Mucosa of stomach (tissue), 1 donor: ENCODE results near the gene SEMA3D.

ENCODE experiments used
- H3K27me3 ChIP-seq: one replicate; pipeline ENCODE4 v1.7.0; 2013; ENCODE audit warnings: mild to moderate bottlenecking, low read length; ENCODE audit not compliant: control insufficient read depth, insufficient read depth
- H3K36me3 ChIP-seq: one replicate; pipeline ENCODE4 v1.7.0; 2013; ENCODE audit warnings: low read length; ENCODE audit not compliant: control insufficient read depth, insufficient read depth
- H3K4me1 ChIP-seq: one replicate; pipeline ENCODE4 v1.7.0; 2013; ENCODE audit warnings: mild to moderate bottlenecking, low read length; ENCODE audit not compliant: control insufficient read depth, insufficient read depth
- H3K4me3 ChIP-seq: one replicate; pipeline ENCODE4 v1.7.0; 2013; ENCODE audit warnings: low read length
- H3K9ac ChIP-seq: one replicate; pipeline ENCODE4 v1.7.0; 2013; ENCODE audit warnings: mild to moderate bottlenecking, low read length, moderate library complexity
- H3K9me3 ChIP-seq: one replicate; pipeline ENCODE4 v1.7.0; 2013; ENCODE audit warnings: mild to moderate bottlenecking, low read length, moderate library complexity; ENCODE audit not compliant: control insufficient read depth
- donor health status: Pancreatic carcinoma.

The SEMA3D gene

GRCh38 chr7:85046534-85046933 is 140.3 kb downstream of the SEMA3D start:
- H3K4me3 ChIP-seq: no peak overlapping the region
- no peaks in the 10 kb centered on the region for H3K9me3 ChIP-seq
- no peaks in the 10 kb centered on the region for H3K36me3 ChIP-seq
- no peaks in the 10 kb centered on the region for H3K4me1 ChIP-seq
- no peaks in the 10 kb centered on the region for H3K27me3 ChIP-seq
- H3K9ac ChIP-seq: no peak overlapping the region

DNA sequence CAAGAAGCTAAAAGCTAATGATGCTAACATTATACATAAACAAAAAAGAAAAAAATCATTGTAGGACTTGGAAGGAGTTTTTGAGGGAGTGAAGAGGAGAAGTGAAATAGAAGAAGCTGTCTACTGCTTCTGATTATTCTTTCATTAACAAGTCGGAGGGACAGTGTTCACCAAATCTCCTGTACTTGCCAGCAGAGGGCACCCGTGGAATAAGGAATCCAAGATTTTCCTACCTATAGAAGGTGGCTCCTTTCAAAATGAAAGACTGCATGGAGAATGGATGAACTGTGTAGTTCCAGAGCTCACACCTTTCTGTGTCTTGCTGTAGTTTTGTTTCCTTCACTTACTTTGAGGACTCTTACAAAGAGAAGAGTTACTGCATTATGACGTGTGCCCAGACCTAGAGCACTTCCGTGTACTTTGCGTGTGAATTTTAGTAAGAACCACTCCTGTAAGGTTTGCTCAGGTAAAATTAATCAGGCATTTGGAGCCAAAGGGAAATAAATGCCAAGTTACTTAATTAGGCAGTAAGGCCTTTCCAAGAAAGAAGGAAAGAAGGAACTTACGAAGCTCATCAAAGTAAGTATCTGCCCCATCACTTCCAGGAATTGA is 145.1 kb downstream of the SEMA3D start:
- H3K27me3 ChIP-seq: no peaks in the 10 kb centered on the region
- H3K36me3 ChIP-seq: no peaks in the 10 kb centered on the region
- no peaks in the 10 kb centered on the region for H3K9me3 ChIP-seq
- H3K9ac ChIP-seq: peak overlapping the region; percentile 17
- no peaks in the 10 kb centered on the region for H3K4me1 ChIP-seq
- no peak overlapping the region for H3K4me3 ChIP-seq

DNA sequence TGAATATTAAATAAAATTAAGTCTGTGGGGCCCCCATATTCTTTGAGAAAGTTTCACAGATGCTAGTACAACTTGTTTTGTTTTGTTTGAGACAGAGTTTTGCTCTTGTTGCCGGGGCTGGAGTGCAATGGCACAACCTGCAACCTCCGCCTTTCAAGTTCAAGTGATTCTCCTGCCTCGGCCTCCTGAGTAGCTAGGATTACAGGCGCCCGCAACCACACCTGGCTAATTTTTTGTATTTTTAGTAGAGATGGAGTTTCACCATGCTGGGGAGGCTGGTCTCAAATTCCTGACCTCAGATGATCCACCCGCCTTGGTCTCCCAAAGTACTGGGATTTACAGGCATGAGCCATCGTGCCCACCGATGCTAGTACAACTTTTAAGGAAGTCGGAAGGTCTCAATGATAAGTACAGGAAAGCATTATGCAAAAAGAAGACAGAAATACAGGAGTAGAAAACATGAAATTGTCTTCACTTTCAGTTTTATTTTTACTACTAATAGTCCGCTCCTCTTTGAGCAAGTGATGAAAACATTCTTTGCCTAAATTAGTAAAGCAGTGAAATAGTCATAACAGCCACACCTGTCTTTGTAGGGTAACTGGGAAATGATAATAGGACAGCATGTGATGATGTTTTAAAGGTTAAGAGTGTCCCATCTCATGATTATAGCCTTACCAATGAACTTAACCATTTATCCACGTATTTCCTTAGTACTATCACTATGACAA is 147.5 kb downstream of the SEMA3D start:
- Histone ChIP-seq H3K4me3 (no peak overlapping the region), H3K4me1 (no peaks in the 10 kb centered on the region), H3K9me3 (no peaks in the 10 kb centered on the region), H3K36me3 (no peaks in the 10 kb centered on the region), H3K9ac (no peak overlapping the region), H3K27me3 (no peaks in the 10 kb centered on the region)

GRCh38 chr7:85038466-85038865 is 148.4 kb downstream of the SEMA3D start:
- H3K36me3 ChIP-seq: no peaks in the 10 kb centered on the region
- H3K4me1 ChIP-seq: no peaks in the 10 kb centered on the region
- H3K9me3 ChIP-seq: no peaks in the 10 kb centered on the region
- H3K9ac ChIP-seq: no peak overlapping the region
- no peak overlapping the region for H3K4me3 ChIP-seq
- no peaks in the 10 kb centered on the region for H3K27me3 ChIP-seq

GRCh38 chr7:85033263-85033662 is 153.6 kb downstream of the SEMA3D start:
- no peaks in the 10 kb centered on the region for H3K4me1 ChIP-seq
- H3K4me3 ChIP-seq: no peak overlapping the region
- H3K27me3 ChIP-seq: no peaks in the 10 kb centered on the region
- no peaks in the 10 kb centered on the region for H3K9me3 ChIP-seq
- H3K36me3 ChIP-seq: no peaks in the 10 kb centered on the region
- H3K9ac ChIP-seq: no peak overlapping the region

- no peaks in the 10 kb centered on the region for H3K27me3 ChIP-seq
- no peak overlapping the region for H3K9ac ChIP-seq
- no peaks in the 10 kb centered on the region for H3K4me1 ChIP-seq
- no peaks in the 10 kb centered on the region for H3K9me3 ChIP-seq
- no peaks in the 10 kb centered on the region for H3K36me3 ChIP-seq
- H3K4me3 ChIP-seq: no peak overlapping the region
These were observed 155.4 kb downstream of the SEMA3D start for GRCh38 chr7:85031475-85031874.

GRCh38 chr7:85030893-85031292 is 156.0 kb downstream of the SEMA3D start:
- H3K4me3 ChIP-seq: no peak overlapping the region
- no peaks in the 10 kb centered on the region for H3K36me3 ChIP-seq
- peaks cover 1% of the 10 kb centered on the region for H3K4me1 ChIP-seq
- no peaks in the 10 kb centered on the region for H3K9me3 ChIP-seq
- no peak overlapping the region for H3K9ac ChIP-seq
- no peaks in the 10 kb centered on the region for H3K27me3 ChIP-seq

DNA sequence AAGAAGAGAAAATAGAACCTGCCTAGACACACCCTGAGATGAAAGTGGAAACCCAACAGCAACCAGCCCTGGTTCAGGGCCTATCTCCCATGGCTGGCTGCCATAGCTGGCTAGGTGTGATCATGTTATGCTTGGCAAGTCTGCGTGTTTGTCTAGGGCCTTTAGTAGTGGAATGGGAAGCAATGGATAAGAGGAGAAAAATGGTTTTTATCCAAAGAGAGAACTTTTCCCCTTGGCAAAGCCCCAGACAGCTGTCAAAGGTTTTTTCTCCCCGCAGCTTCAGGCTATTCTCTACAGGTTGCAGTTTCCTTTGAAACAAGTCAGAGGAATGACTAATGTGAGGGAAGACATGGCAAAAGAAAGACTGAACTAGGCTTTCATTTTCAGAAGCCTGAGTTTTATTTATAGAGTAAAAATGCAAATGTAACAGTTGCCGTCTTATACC is 161.5 kb downstream of the SEMA3D start:
- Histone ChIP-seq H3K36me3 (no peaks in the 10 kb centered on the region), H3K4me1 (peaks cover 3% of the 10 kb centered on the region), H3K27me3 (no peaks in the 10 kb centered on the region), H3K9me3 (no peaks in the 10 kb centered on the region), H3K9ac (no peak overlapping the region), H3K4me3 (no peak overlapping the region)

DNA sequence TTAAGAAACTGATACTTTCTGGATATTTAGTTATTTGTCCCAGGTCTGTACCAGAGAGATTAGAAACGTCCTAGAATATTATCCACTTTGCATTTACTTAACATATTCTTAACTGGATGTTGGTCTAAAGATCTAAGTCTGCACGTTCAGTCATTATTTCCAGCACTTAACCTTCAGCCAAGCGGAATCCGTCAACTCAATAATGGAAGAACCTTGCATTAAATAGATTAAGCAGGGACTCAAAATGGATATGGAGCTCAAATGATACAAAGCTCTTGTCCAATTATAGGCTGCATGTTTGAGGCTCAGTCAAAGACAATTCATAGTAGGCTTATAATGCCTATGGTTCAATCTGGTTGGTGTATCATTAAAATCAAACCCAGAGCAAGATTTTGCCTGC is 162.9 kb downstream of the SEMA3D start:
- H3K4me1 ChIP-seq: peaks cover 3% of the 10 kb centered on the region
- no peak overlapping the region for H3K4me3 ChIP-seq
- H3K9ac ChIP-seq: no peak overlapping the region
- no peaks in the 10 kb centered on the region for H3K9me3 ChIP-seq
- H3K36me3 ChIP-seq: no peaks in the 10 kb centered on the region
- H3K27me3 ChIP-seq: no peaks in the 10 kb centered on the region

- Histone ChIP-seq H3K27me3 (no peaks in the 10 kb centered on the region), H3K9me3 (no peaks in the 10 kb centered on the region), H3K36me3 (no peaks in the 10 kb centered on the region), H3K9ac (no peak overlapping the region), H3K4me1 (peaks cover 3% of the 10 kb centered on the region), H3K4me3 (no peak overlapping the region)
These were observed 163.7 kb downstream of the SEMA3D start for GRCh38 chr7:85023066-85023712.

DNA sequence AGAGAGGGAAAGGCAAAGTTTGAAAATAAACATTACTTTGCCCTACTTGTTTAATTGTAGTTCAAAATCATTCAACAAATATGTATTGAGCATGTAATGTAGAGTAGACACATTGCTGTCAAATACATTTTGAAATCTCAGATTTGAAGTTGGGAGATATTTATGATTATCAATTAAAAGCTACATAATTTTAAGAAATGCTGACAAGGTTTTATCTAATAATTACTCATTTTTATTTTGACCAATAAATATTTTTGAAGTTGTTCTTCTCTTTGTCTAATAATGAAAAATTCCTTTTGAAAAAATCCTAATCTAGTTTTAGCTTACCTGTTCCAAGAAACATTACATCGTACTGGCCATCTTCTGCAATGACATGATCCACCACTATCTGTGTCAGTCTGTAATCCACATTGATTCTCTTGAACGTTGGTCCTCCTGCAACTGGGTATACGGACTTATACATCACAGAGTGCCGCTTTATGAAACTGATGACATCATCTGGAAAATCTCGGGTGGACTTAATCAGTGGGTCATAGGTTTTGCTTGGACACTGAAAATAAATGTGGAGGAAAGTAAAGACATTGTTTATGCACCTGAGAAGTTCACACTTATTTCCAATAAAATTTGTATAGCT is 164.7 kb downstream of the SEMA3D start:
- Histone ChIP-seq H3K9ac (no peak overlapping the region), H3K27me3 (no peaks in the 10 kb centered on the region), H3K4me3 (no peak overlapping the region), H3K36me3 (no peaks in the 10 kb centered on the region), H3K9me3 (no peaks in the 10 kb centered on the region), H3K4me1 (peaks cover 3% of the 10 kb centered on the region)

DNA sequence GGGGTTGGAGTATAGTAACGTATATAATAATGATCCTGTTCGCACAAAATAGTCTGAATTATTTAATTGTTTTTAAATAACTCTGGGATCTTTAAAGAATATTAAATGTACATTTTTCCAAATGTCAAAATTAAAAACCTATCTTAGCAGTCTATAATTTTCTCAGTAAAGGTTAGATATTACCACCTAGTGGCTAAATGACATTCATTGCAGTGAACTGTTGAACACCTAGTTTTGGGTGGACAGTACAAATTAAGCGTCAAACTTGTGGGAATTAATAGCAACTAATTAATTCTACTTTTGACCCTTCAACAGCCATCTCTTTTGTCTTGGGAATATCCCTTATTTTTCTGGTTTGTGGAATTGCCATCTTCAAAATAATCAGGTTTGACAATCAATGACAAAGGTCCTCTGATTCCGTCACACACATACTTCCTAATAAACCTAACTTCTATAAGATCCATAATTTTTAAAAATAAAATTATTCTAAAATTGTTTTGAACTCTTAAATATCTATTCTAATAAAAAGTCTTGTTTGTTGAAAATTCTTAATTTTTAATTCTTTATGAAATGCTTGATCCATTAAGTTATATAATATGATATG is 165.7 kb downstream of the SEMA3D start:
- no peaks in the 10 kb centered on the region for H3K9me3 ChIP-seq
- no peak overlapping the region for H3K4me3 ChIP-seq
- H3K9ac ChIP-seq: no peak overlapping the region
- no peaks in the 10 kb centered on the region for H3K36me3 ChIP-seq
- H3K27me3 ChIP-seq: no peaks in the 10 kb centered on the region
- peaks cover 3% of the 10 kb centered on the region for H3K4me1 ChIP-seq
